ENCODE measurements around the gene RELL1. TPM values are rescaled to one million over a fixed set of nuclear protein-coding genes. Genes with fewer than 3 reads are reported as not detected.

The RELL1 gene
- total and polyA plus RNA-seq, 8 donors: 10.1 to 35.6 (median 11.3) TPM

GRCh38 chr4:37656649-37657048, 29.5 kb downstream of the RELL1 start:
- H3K9me3 ChIP-seq: peaks cover 0 to 19% of the 10 kb centered on the region in 2 donors
- no peak for TF ChIP-seq CTCF (IDR thresholded peaks at IDR 0.05)
- ATAC-seq (no peak), DNase-seq (no peak)
- no peak overlapping the region for H3K4me3 ChIP-seq
- peaks cover 0 to 5% of the 10 kb centered on the region in 2 donors for H3K4me1 ChIP-seq
- no peak overlapping the region for H3K27ac ChIP-seq
- H3K27me3 ChIP-seq: no peaks in the 10 kb centered on the region
- intact Hi-C loops (cut with DNase I): no loop called here
- H3K36me3 ChIP-seq: peaks cover 0 to 5% of the 10 kb centered on the region in 2 donors

- no peak for TF ChIP-seq CTCF (IDR thresholded peaks at IDR 0.05)
- Histone ChIP-seq H3K9me3 (peaks cover 0 to 19% of the 10 kb centered on the region in 2 donors), H3K4me1 (peaks cover 0 to 2% of the 10 kb centered on the region in 2 donors), H3K36me3 (peaks cover 0 to 11% of the 10 kb centered on the region in 2 donors), H3K27me3 (no peaks in the 10 kb centered on the region), H3K27ac (no peak overlapping the region), H3K4me3 (no peak overlapping the region)
- intact Hi-C loops (cut with DNase I): no loop called here
- ATAC-seq (no peak), DNase-seq (no peak)
These were observed 32.6 kb downstream of the RELL1 start for GRCh38 chr4:37653601-37654000.

DNA sequence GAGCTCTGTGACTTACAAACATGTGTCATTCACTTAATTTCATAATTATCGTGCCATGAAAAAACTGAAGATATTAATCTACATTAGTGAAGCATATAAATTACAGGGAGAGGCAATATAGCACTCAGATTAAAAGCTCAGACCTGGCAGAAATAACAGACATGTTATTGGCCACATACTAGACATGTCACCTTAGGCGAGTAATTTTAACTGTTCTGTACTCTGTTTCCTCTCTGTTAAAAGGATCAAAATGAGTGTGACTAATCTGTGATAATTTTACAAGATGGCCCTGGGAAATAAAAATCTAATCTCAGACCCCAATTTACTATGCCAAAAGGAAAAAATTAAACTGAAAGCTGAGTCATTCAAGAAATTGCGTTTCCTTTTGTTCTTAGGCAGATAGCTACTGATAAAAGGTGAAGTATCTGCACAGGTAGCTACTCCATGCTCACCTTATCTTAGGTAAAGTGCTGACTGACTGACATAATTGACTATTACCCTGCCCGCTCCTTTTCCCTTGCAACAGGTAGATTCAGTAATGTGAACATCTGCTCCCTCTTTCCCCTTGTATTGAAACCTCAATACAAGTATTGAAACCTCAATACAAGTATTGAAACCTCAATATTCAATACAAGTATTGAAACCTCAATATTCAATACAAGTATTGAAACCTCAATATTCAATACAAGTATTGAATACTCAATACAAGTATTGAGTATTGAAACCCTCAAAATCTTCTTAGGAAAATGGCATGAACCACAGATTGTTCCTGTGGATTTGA, 33.2 kb downstream of the RELL1 start:
- peaks cover 0 to 12% of the 10 kb centered on the region in 2 donors for H3K36me3 ChIP-seq
- H3K27ac ChIP-seq: no peak overlapping the region
- peaks cover 0 to 19% of the 10 kb centered on the region in 2 donors for H3K9me3 ChIP-seq
- no peak overlapping the region for H3K4me3 ChIP-seq
- H3K4me1 ChIP-seq: peaks cover 2 to 9% of the 10 kb centered on the region in 2 donors
- no peaks in the 10 kb centered on the region for H3K27me3 ChIP-seq
- intact Hi-C loops (cut with DNase I): no loop called here
- DNase-seq (no peak), ATAC-seq (no peak)
- no peak for TF ChIP-seq CTCF (IDR thresholded peaks at IDR 0.05)

DNA sequence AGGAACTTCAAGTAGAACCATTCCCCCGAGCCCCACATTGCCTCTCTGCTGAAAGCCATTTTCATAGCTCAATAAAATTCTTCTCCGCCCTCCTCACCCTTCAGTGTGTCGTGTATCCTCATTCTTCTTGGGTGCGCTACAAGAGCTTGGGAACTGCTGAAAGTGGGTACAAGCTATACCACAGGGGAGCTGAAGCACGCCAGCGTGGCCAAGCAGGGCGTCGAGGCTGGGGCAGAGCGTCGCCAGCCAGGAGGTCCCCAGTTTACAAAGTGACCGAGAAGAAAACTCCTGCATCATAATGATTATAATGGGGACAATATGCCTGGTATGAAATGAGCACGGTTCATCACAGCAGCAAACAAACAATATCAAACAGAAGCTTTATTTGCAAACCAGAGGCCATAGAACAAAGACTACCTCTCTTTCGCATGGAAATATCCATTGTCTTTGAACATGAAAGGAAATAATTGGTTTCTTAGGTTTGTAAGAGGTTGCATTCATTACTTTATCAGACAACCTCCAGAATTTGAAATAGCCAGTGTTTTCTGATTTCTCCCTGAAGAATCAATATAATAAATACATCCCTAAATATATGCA, 34.3 kb downstream of the RELL1 start:
- Histone ChIP-seq H3K27me3 (no peaks in the 10 kb centered on the region), H3K27ac (no peak overlapping the region), H3K9me3 (peaks cover 0 to 15% of the 10 kb centered on the region in 2 donors), H3K4me3 (no peak overlapping the region), H3K4me1 (peaks cover 4 to 11% of the 10 kb centered on the region in 2 donors), H3K36me3 (peaks cover 0 to 20% of the 10 kb centered on the region in 2 donors)
- intact Hi-C loops (cut with DNase I): no loop called here
- no peak for DNase-seq
- no peak for TF ChIP-seq CTCF (IDR thresholded peaks at IDR 0.05)
- ATAC-seq: no peak

DNA sequence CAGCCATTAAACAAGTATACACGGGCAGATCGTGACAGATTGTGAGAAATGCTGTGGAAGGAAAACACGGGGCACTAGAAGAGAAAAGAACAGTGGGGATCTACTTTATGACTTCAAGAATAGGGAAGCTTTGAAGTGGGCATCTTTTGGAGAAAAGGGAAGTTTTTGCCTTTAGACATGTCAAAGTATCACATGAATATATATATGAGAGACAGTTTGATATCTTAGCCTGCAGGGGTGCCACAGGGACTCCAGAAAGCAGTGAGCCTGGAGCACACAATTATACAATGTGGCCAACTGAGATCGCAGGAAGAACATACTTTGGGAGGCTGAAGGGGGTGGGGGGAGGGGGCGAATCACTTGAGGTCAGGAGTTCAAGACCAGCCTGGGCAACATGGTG, 35.7 kb downstream of the RELL1 start:
- Histone ChIP-seq H3K36me3 (peaks cover 0 to 32% of the 10 kb centered on the region in 2 donors), H3K4me3 (no peak overlapping the region), H3K4me1 (peaks cover 4 to 11% of the 10 kb centered on the region in 2 donors), H3K27me3 (no peaks in the 10 kb centered on the region), H3K9me3 (peaks cover 0 to 6% of the 10 kb centered on the region in 2 donors), H3K27ac (no peak overlapping the region)
- intact Hi-C loops (cut with DNase I): no loop called here
- no peak for TF ChIP-seq CTCF (IDR thresholded peaks at IDR 0.05)
- DNase-seq (no peak), ATAC-seq (no peak)

Measured in left lung (tissue), 10 donors.